HCT116 (cell line): ENCODE measurements around the gene AGBL1. TPM values are rescaled to one million over a fixed set of nuclear protein-coding genes. Genes with fewer than 3 reads are reported as not detected.

Source experiments
- ATAC-seq: fragments of 200-7000 bp; cut with Tn5 transposase; 2 replicates; pipeline ENCODE4 v1.9.1; 2020; ENCODE audit warnings: mild to moderate bottlenecking, moderate library complexity
- BruUV-seq: library from RNA; stranded (reverse); fragments of 400-500 nt; replicated peaks from 2 replicates; lab custom pipeline; 2021; lab: Mats Ljungman, UMichigan
- CTCF ChIA-PET: fragments of 300-600 bp; sonication (Branson Sonifier 250); formaldehyde crosslinking; loops from one replicate; lab custom pipeline; 2021; ENCODE audit warnings: antibody characterized with exemption; lab: Charles Lee
- POLR2A ChIA-PET: fragments of 300-600, 350-600 bp; sonication (Branson Sonifier 250); formaldehyde crosslinking; loops from one replicate; lab custom pipeline; 2021; ENCODE audit warnings: antibody characterized with exemption; lab: Charles Lee
- RAD21 ChIA-PET, 2 experiments: fragments of 300-600 bp; sonication (Branson Sonifier 250); formaldehyde crosslinking; loops; one replicate each; lab custom pipeline; 2023; ENCODE audit warnings: low total read pairs in 2 of 2; ENCODE audit not compliant: uncharacterized antibody in 2 of 2, unreplicated experiment in 2 of 2, low non-redundant PET in 1 of 2; lab: Charles Lee
- DNase-seq: peaks from one replicate; pipeline ENCODE4 v3.0.0-alpha.2; 2010; ENCODE audit warnings: low read depth, low spot score
- H2AFZ ChIP-seq: fragments of 200-600 bp; shearing (Covaris generic), sonication (generic); 2 replicates; pipeline ENCODE4 v1.6.1; 2017; ENCODE audit warnings: low read depth, mixed run types, mixed read lengths, antibody characterized with exemption, low read length; ENCODE audit not compliant: poor library complexity, severe bottlenecking
- H3K27ac ChIP-seq: 2 replicates; pipeline ENCODE4 v1.5.1; 2012; ENCODE audit warnings: low read depth, low read length
- H3K27me3 ChIP-seq: fragments of 200-600 bp; sonication (generic); 2 replicates; pipeline ENCODE4 v1.6.1; 2016; ENCODE audit warnings: mixed run types, low read length, mixed read lengths; ENCODE audit not compliant: insufficient read depth
- H3K36me3 ChIP-seq, 2 experiments: fragments of 200-500 bp in 1 of 2; fragments of 200-600 bp in 1 of 2; sonication (Bioruptor generic) in 1 of 2; sonication (generic) in 1 of 2; 2 replicates each; pipeline versions ENCODE4 v1.5.1 to v1.6.1; 2014 to 2016; ENCODE audit warnings: low read length in 2 of 2, inconsistent platforms in 1 of 2, mixed read lengths in 1 of 2, mixed run types in 1 of 2; ENCODE audit not compliant: insufficient read depth in 2 of 2, control insufficient read depth in 1 of 2
- H3K4me1 ChIP-seq, 2 experiments: fragments of 200-600 bp in 1 of 2; sonication (generic) in 1 of 2; 2 replicates each; pipeline versions ENCODE4 v1.5.1 to v1.6.1; 2012 to 2017; ENCODE audit warnings: low read length in 2 of 2, inconsistent platforms in 1 of 2, mild to moderate bottlenecking in 1 of 2, mixed read lengths in 1 of 2, mixed run types in 1 of 2, moderate library complexity in 1 of 2; ENCODE audit not compliant: insufficient read depth in 2 of 2, control insufficient read depth in 1 of 2
- H3K4me2 ChIP-seq: fragments of 200-600 bp; sonication (generic); 2 replicates; pipeline ENCODE4 v1.6.1; 2017; ENCODE audit warnings: mixed run types, low read length, mixed read lengths
- H3K4me3 ChIP-seq, 2 experiments: fragments of 200-600 bp in 1 of 2; sonication (generic) in 1 of 2; replicated peaks in 1 of 2; 2 replicates each; pipeline ENCODE4 v1.5.1; 2011 to 2016; ENCODE audit warnings: low read length in 2 of 2, control low read depth in 1 of 2, low read depth in 1 of 2, mild to moderate bottlenecking in 1 of 2, mixed read lengths in 1 of 2, mixed run types in 1 of 2
- H3K79me2 ChIP-seq: fragments of 200-600 bp; sonication (generic); 2 replicates; pipeline ENCODE4 v1.6.1; 2017; ENCODE audit warnings: mild to moderate bottlenecking, mixed run types, low read length, moderate library complexity, mixed read lengths; ENCODE audit not compliant: insufficient read depth
- H3K9ac ChIP-seq: fragments of 200-600 bp; sonication (generic); 2 replicates; pipeline ENCODE4 v1.6.1; 2016; ENCODE audit warnings: low read length, mixed read lengths
- H3K9me2 ChIP-seq: fragments of 200-600 bp; sonication (generic), shearing (Covaris generic); 2 replicates; pipeline ENCODE4 v1.6.1; 2017; ENCODE audit warnings: mixed run types, mild to moderate bottlenecking, moderate library complexity; ENCODE audit not compliant: insufficient read depth
- H3K9me3 ChIP-seq, 2 experiments: fragments of 200-500 bp in 1 of 2; fragments of 200-600 bp in 1 of 2; sonication (Bioruptor generic) in 1 of 2; sonication (generic) in 1 of 2; 2 replicates each; pipeline ENCODE4 v1.6.1; 2014 to 2017; ENCODE audit warnings: low read length in 2 of 2, mixed read lengths in 2 of 2, inconsistent platforms in 1 of 2, low read depth in 1 of 2, mild to moderate bottlenecking in 1 of 2, mixed run types in 1 of 2, moderate library complexity in 1 of 2; ENCODE audit not compliant: control insufficient read depth in 1 of 2, insufficient read depth in 1 of 2
- H4K20me1 ChIP-seq: fragments of 200-600 bp; sonication (generic), shearing (Covaris generic); 2 replicates; pipeline ENCODE4 v1.6.1; 2017; ENCODE audit warnings: mixed run types, mild to moderate bottlenecking, moderate library complexity; ENCODE audit not compliant: insufficient read depth
- ATF3 ChIP-seq: IDR thresholded peaks from 2 replicates; pipeline ENCODE4 v1.6.1; 2012
- CTCF ChIP-seq, 3 experiments: fragments of 200-600 bp in 1 of 3; sonication (generic) in 1 of 3; IDR thresholded peaks in 2 of 3; conservative IDR thresholded peaks in 1 of 3; 2 replicates each; pipeline ENCODE4 v1.5.1; 2012 to 2017; ENCODE audit warnings: low read depth in 2 of 3, low read length in 2 of 3, antibody characterized with exemption in 1 of 3, borderline replicate concordance in 1 of 3, control low read depth in 1 of 3, mild to moderate bottlenecking in 1 of 3, mixed read lengths in 1 of 3, mixed run types in 1 of 3, moderate library complexity in 1 of 3; ENCODE audit not compliant: insufficient read depth in 1 of 3
- EGR1 ChIP-seq: IDR thresholded peaks from 2 replicates; pipeline ENCODE4 v1.6.1; 2012; ENCODE audit warnings: low read depth
- EZH2 ChIP-seq: fragments of 200-600 bp; sonication (generic); IDR thresholded peaks from 2 replicates; pipeline ENCODE4 v1.6.1; 2017; ENCODE audit warnings: antibody characterized with exemption, mixed run types
- TCF7L2 ChIP-seq: IDR thresholded peaks from 2 replicates; pipeline ENCODE4 v1.7.0; 2011; ENCODE audit warnings: borderline replicate concordance, inconsistent platforms; ENCODE audit not compliant: insufficient read depth, insufficient read length; ENCODE audit errors: extremely low read depth
- YY1 ChIP-seq: IDR thresholded peaks from 2 replicates; pipeline ENCODE4 v1.6.1; 2011; ENCODE audit warnings: low read length, low read depth, moderate library complexity, mild to moderate bottlenecking; ENCODE audit not compliant: insufficient replicate concordance; ENCODE audit errors: extremely low read depth
- ZBTB33 ChIP-seq: IDR thresholded peaks from 2 replicates; pipeline ENCODE4 v1.6.1; 2011; ENCODE audit warnings: mild to moderate bottlenecking, low read length, moderate library complexity; ENCODE audit not compliant: insufficient replicate concordance; ENCODE audit errors: extremely low read depth
- intact Hi-C: fragments of 100-400 bp; cut with micrococcal nuclease; formaldehyde crosslinking; loops from 2 replicates; pipeline ENCODE4 v1.10.0; 2022
- total RNA-seq: library from RNA; stranded (reverse); gene quantifications from one replicate; pipeline ENCODE4 v1.2.1, GENCODE V29; 2021; ENCODE audit not compliant: unreplicated experiment

The AGBL1 gene
- total RNA-seq, 1 experiment from 2014 or later = not detected

GRCh38 chr15:86765281-86765680 is 685.6 kb downstream of the AGBL1 start:
- H3K79me2 ChIP-seq = no peaks in the 10 kb centered on the region
- no peak overlapping the region for H3K4me3 ChIP-seq
- no peaks in the 10 kb centered on the region for H3K4me1 ChIP-seq
- no peak for ATAC-seq
- H2AFZ ChIP-seq = no peak overlapping the region
- CTCF ChIA-PET = no interaction called here
- RAD21 ChIA-PET = no interaction called here
- no peak for TF ChIP-seq ATF3
- TF ChIP-seq YY1 = no peak
- TF ChIP-seq TCF7L2 = no peak
- TF ChIP-seq ZBTB33 = no peak
- TF ChIP-seq EZH2 = no peak
- no peak for TF ChIP-seq CTCF (IDR thresholded peaks at IDR 0.05 in 2 of 3, conservative IDR thresholded peaks at IDR 0.05 in 1 of 3; ENCODE audit: borderline replicate concordance in 1 of 3, insufficient read depth in 1 of 3, low read depth in 2 of 3, low read length in 2 of 3)
- TF ChIP-seq EGR1 = no peak
- no peaks in the 10 kb centered on the region for H3K9me2 ChIP-seq
- no peak for DNase-seq
- no peaks in the 10 kb centered on the region for H3K27me3 ChIP-seq
- H3K9me3 ChIP-seq = peaks cover 3 to 12% of the 10 kb centered on the region in 2 experiments; a peak in 2 of 4 replicates
- H3K4me2 ChIP-seq = no peak overlapping the region
- H4K20me1 ChIP-seq = no peaks in the 10 kb centered on the region
- intact Hi-C loops = no loop called here
- POLR2A ChIA-PET = no interaction called here
- no peaks in the 10 kb centered on the region for H3K36me3 ChIP-seq
- no peak overlapping the region for H3K27ac ChIP-seq
- BruUV-seq = no TSS peak
- H3K9ac ChIP-seq = no peak overlapping the region
